Progenitor cell of endocrine pancreas (in vitro differentiated cells): ENCODE data around the gene KLB. TPM values are rescaled to one million over a fixed set of nuclear protein-coding genes. Genes with fewer than 3 reads are reported as not detected.
"Not testable (repeated sequence)": the region's sequence is repeated elsewhere in the genome, so short reads cannot be mapped to it uniquely, and the experiment has no call there.

ENCODE experiments used
- DNase-seq: peaks from one replicate; pipeline ENCODE4 v3.0.0; 2021; ENCODE audit warnings: low spot score; ENCODE audit not compliant: unreplicated experiment
- H3K27ac Mint-ChIP-seq: 2 replicates; pipeline ENCODE4 v1.8.0; 2021; ENCODE audit warnings: mild to moderate bottlenecking, moderate library complexity, mixed read lengths
- H3K27me3 Mint-ChIP-seq: 2 replicates; pipeline ENCODE4 v1.8.0; 2021; ENCODE audit warnings: mixed read lengths
- H3K36me3 Mint-ChIP-seq: 2 replicates; pipeline ENCODE4 v1.8.0; 2022; ENCODE audit warnings: mixed read lengths; ENCODE audit not compliant: insufficient read depth
- H3K4me1 Mint-ChIP-seq: 2 replicates; pipeline ENCODE4 v1.8.0; 2021; ENCODE audit warnings: low read depth, mixed read lengths
- H3K4me3 Mint-ChIP-seq: 2 replicates; pipeline ENCODE4 v1.8.0; 2021; ENCODE audit warnings: low read depth, mild to moderate bottlenecking, moderate library complexity, mixed read lengths
- H3K9me3 Mint-ChIP-seq: 2 replicates; pipeline ENCODE4 v1.8.0; 2021; ENCODE audit warnings: low read depth, mixed read lengths
- total RNA-seq: library from RNA; stranded (reverse); gene quantifications from 2 replicates; pipeline ENCODE4 v1.2.1, GENCODE V29; 2021
- TF ChIP-seq, protein P1 (sequence below): fragments of 200-600 bp; sonication (generic); IDR thresholded peaks from one replicate; pipeline ENCODE4 v1.5.0; 2021; ENCODE audit warnings: antibody characterized with exemption, mild to moderate bottlenecking; ENCODE audit not compliant: unreplicated experiment

The KLB gene
- total RNA-seq, 1 donor from 2014 or later = 0.43 TPM

DNA sequence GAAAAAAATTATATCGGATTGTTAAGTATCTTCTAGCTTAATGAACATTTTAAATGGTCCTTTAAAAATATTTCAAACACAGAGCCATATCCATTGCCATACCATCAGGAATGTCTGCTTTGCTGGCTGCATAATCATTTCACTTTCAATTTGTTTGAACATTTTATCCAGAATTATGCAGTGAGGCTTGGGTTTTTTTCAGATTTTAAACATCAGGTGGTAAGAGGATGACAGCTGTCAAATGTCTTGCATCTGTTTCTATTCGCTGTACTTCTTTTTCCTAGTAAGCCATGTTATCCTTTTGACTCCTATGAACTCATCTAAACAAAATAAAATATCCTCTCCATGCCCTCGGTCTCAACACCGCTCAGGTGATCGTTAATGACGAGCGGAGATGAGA is 41.4 kb upstream of the KLB start:
- Mint-ChIP-seq H3K9me3 (peaks cover 6% of the 10 kb centered on the region), H3K36me3 (peaks cover 1% of the 10 kb centered on the region), H3K27me3 (peaks cover 6% of the 10 kb centered on the region), H3K27ac (peak overlapping the region; percentile 94), H3K4me1 (peaks cover 14% of the 10 kb centered on the region), H3K4me3 (peak overlapping the region; percentile 85)
- TF ChIP-seq, protein P1, sequence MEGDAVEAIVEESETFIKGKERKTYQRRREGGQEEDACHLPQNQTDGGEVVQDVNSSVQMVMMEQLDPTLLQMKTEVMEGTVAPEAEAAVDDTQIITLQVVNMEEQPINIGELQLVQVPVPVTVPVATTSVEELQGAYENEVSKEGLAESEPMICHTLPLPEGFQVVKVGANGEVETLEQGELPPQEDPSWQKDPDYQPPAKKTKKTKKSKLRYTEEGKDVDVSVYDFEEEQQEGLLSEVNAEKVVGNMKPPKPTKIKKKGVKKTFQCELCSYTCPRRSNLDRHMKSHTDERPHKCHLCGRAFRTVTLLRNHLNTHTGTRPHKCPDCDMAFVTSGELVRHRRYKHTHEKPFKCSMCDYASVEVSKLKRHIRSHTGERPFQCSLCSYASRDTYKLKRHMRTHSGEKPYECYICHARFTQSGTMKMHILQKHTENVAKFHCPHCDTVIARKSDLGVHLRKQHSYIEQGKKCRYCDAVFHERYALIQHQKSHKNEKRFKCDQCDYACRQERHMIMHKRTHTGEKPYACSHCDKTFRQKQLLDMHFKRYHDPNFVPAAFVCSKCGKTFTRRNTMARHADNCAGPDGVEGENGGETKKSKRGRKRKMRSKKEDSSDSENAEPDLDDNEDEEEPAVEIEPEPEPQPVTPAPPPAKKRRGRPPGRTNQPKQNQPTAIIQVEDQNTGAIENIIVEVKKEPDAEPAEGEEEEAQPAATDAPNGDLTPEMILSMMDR = no peak
- DNase-seq = no peak

DNA sequence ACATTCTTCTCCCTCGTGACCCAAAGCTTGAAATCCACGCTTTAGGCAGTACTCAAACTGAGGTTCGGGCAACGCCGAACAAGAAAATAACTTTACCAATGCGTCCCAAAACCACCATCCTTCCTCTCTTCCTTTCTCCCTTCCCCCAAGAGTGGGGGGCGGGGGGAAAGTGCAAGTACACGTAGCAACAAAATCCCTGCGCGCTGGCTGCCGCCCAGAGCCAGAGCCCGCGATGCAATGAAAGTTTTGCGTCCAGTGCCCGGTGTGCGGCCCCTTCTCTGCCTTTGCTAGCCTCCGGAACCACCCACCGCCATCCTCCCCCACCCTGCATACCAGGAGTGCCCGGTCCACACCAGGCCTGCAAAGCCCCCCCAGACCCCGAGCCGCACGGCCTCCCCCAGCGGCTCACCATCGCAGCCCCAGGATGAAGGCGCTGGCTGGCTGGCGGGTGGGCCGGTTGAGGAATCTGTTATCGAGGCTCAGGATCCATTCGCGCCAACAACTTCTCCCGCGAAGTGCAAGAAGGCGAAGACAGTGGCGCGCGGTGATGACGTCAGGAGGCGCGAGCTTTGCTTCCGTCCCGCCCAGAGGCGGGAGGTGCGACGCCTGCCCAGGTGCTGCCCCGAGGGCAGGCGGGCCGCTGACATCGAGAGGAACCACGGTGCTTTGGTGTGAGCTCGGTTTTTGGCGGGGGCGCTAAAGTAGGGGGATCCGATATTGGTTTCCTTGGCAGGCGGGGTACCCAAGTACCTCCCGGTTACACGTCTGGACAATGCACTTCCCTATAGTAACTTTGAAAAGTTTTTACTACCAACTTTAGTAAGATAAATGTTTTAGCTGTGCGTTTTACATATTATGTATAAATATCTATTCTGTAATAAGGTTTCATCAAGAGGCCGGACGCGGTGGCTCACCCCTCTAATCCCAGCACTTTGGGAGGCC is 40.6 kb upstream of the KLB start, which contains the start of gene RFC1:
Gene RFC1, minus strand, starts transcription at position 533 of the 942 bp plus-strand sequence. Its CDS starts 121 bp downstream, at position 412.
- peaks cover 14% of the 10 kb centered on the region for H3K4me1 Mint-ChIP-seq
- peak; percentile 90 for DNase-seq
- H3K9me3 Mint-ChIP-seq = peaks cover 11% of the 10 kb centered on the region
- TF ChIP-seq, protein P1 = no peak
- peaks cover 4% of the 10 kb centered on the region for H3K36me3 Mint-ChIP-seq
- H3K4me3 Mint-ChIP-seq = peak within 1 kb of the TSS; percentile 85
- peaks cover 8% of the 10 kb centered on the region for H3K27me3 Mint-ChIP-seq
- H3K27ac Mint-ChIP-seq = peak within 1 kb of the TSS; percentile 94

DNA sequence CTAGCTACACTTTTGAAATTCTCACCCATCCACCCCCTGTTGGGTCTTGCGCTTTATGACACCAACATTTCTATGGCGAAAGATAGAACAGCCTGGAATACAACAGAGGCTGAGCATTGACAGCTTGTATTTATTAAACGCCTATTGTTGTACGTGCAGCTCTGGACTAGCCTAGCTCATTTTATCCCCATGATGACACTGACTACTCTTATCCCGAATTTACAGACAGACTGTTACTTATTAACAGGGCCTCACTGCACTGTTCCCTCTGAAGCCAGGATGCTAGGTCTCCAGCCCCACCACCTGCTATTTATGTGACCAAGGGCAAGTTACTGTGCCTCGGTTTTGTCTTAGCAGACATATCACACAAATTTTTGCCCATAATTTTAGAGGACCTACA is 39.6 kb upstream of the KLB start:
- no peak for DNase-seq
- Mint-ChIP-seq H3K27ac (no peak overlapping the region), H3K27me3 (peaks cover 8% of the 10 kb centered on the region), H3K9me3 (peaks cover 18% of the 10 kb centered on the region), H3K4me3 (peak overlapping the region; percentile 85), H3K4me1 (peaks cover 14% of the 10 kb centered on the region), H3K36me3 (peaks cover 2% of the 10 kb centered on the region)
- TF ChIP-seq, protein P1 = no peak

DNA sequence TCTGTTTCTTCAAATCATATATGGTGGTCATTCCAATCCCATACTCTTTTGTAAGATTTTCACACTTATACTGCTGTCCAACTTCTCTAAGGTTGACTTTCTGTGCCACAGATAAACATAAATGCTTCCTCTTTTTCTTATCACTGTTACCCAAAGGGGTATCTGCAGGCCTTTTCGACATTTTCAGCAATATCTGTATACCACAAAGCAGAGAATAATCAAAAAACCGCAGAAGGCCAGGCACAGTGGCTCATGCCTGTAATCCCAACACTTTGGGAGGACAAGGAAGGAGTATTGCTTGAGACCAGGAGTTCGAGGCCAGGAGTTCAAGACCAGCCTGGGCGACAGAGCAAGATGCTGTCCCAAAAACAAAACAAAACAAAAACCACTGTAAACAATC is 37.4 kb upstream of the KLB start:
- Mint-ChIP-seq H3K9me3 (peaks cover 24% of the 10 kb centered on the region), H3K27me3 (peaks cover 8% of the 10 kb centered on the region), H3K27ac (no peak overlapping the region), H3K4me3 (no peak overlapping the region), H3K4me1 (peaks cover 12% of the 10 kb centered on the region), H3K36me3 (peaks cover 2% of the 10 kb centered on the region)
- no peak for DNase-seq
- TF ChIP-seq, protein P1 = no peak

DNA sequence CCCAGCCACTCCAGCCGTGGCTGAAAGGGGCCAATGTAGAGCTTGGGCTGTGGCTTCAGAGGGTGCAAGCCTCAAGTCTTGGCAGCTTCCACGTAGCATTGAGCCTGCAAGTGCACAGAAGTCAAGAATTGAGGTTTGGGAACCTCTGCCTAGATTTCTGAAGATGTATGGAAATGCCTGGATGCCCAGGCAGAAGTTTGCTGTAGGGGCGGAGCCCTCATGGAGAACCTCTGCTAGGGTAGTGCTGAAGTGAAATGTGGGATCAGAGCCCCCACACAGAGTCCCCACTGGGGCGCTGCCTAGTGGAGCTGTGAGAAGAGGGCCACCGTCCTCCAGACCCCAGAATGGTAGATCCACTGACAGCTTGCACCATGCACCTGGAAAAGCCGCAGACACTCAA is 35.5 kb upstream of the KLB start:
- H3K4me3 Mint-ChIP-seq, DNase-seq, H3K4me1 Mint-ChIP-seq: not testable (repeated sequence)

More for the DNA sequence above, 35.5 kb upstream of the KLB start:
- not testable (repeated sequence) for H3K36me3 Mint-ChIP-seq, H3K27ac Mint-ChIP-seq, H3K27me3 Mint-ChIP-seq
- peaks cover 24% of the 10 kb centered on the region for H3K9me3 Mint-ChIP-seq
